Measurements from ENCODE around the gene ASPSCR1. TPM values are rescaled to one million over a fixed set of nuclear protein-coding genes. Genes with fewer than 3 reads are reported as not detected.

ASPSCR1 gene
- total RNA-seq, 1 experiment from 2014 or later: 51.0 TPM

GRCh38 chr17:81990836-81991683, 13.6 kb downstream of the ASPSCR1 start:
- peak overlapping the region; percentile 34; the same call in 1 of the 2 replicates for H3K27ac ChIP-seq (ENCODE audit: low read depth, low read length)
- peak overlapping the region; percentile 2; the same call in 1 of the 2 replicates for H3K4me2 ChIP-seq (ENCODE audit: low read length)
- H3K9me3 ChIP-seq (ENCODE audit: control insufficient read depth in 1 of 2, insufficient read depth in 1 of 2, low read depth in 1 of 2, low read length in 2 of 2): no peaks in the 10 kb centered on the region
- H3K4me3 ChIP-seq (replicated peaks in 1 of 2; ENCODE audit: low read depth in 1 of 2, low read length in 2 of 2): no peak overlapping the region
- no peak overlapping the region for H2AFZ ChIP-seq (ENCODE audit: low read depth, low read length, poor library complexity, severe bottlenecking)
- POLR2A ChIA-PET: no interaction called here
- no peaks in the 10 kb centered on the region for H3K9me2 ChIP-seq (ENCODE audit: insufficient read depth)
- no peaks in the 10 kb centered on the region for H3K79me2 ChIP-seq (ENCODE audit: insufficient read depth, low read length)
- TF ChIP-seq POLR2A (IDR thresholded peaks at IDR 0.05; ENCODE audit: borderline replicate concordance, extremely low read depth, insufficient read depth, insufficient read length) (no peak), JUND (IDR thresholded peaks at IDR 0.05) (no peak), SIN3A (IDR thresholded peaks at IDR 0.05; ENCODE audit: low read depth) (no peak), MAX (IDR thresholded peaks at IDR 0.05) (no peak), CBX3 (IDR thresholded peaks at IDR 0.05; ENCODE audit: low read depth) (no peak), CTCF (IDR thresholded peaks at IDR 0.05 in 2 of 3, conservative IDR thresholded peaks at IDR 0.05 in 1 of 3; ENCODE audit: borderline replicate concordance in 1 of 3, insufficient read depth in 1 of 3, low read depth in 2 of 3, low read length in 2 of 3) (no peak), SRF (IDR thresholded peaks at IDR 0.05; ENCODE audit: low read depth) (no peak), ELF1 (IDR thresholded peaks at IDR 0.05; ENCODE audit: borderline replicate concordance, low read depth) (no peak), ZFX (IDR thresholded peaks at IDR 0.05) (no peak)
- no TSS peak for BruUV-seq (replicated peaks)
- no peaks in the 10 kb centered on the region for H4K20me1 ChIP-seq (ENCODE audit: insufficient read depth)
- H3K9ac ChIP-seq (ENCODE audit: low read length): no peak overlapping the region
- RAD21 ChIA-PET (ENCODE audit: low non-redundant PET in 1 of 2, low total read pairs in 2 of 2, uncharacterized antibody in 2 of 2, unreplicated experiment in 2 of 2): no interaction called here
- CTCF ChIA-PET: no interaction called here
- no peaks in the 10 kb centered on the region for H3K27me3 ChIP-seq (ENCODE audit: insufficient read depth, low read length)
- DNase-seq (ENCODE audit: low read depth, low spot score) (no peak), ATAC-seq (no peak; the same call in 1 of the 2 replicates)
- H3K36me3 ChIP-seq (ENCODE audit: control insufficient read depth in 1 of 2, insufficient read depth in 2 of 2, low read length in 2 of 2): no peaks in the 10 kb centered on the region; a peak in 1 of 4 replicates
- intact Hi-C loops (cut with micrococcal nuclease): no loop called here
- H3K4me1 ChIP-seq (ENCODE audit: control insufficient read depth in 1 of 2, insufficient read depth in 2 of 2, low read length in 2 of 2): peaks cover 10 to 11% of the 10 kb centered on the region in 2 experiments; a peak in 3 of 4 replicates

Measured in HCT116 (cell line).